Hepatocyte (in vitro differentiated cells): Measurements from ENCODE around the gene TCF4. TPM values are rescaled to one million over a fixed set of nuclear protein-coding genes. Genes with fewer than 3 reads are reported as not detected.

Experiments used
- DNase-seq: peaks from one replicate; pipeline ENCODE4 v3.0.0-alpha.2; 2016; ENCODE audit warnings: low spot score
- H2AFZ ChIP-seq: fragments of 200-600 bp; sonication (generic); 2 replicates; pipeline ENCODE4 v1.6.0; 2016; ENCODE audit warnings: antibody characterized with exemption, mild to moderate bottlenecking
- H3K27ac ChIP-seq: fragments of 200-600 bp; sonication (generic); 2 replicates; pipeline ENCODE4 v1.5.1; 2016; ENCODE audit warnings: mild to moderate bottlenecking
- H3K27me3 ChIP-seq: fragments of 200-600 bp; sonication (generic); 2 replicates; pipeline ENCODE4 v1.6.1; 2016
- H3K36me3 ChIP-seq: fragments of 200-600 bp; sonication (generic); replicated peaks from 2 replicates; pipeline ENCODE4 v1.5.1; 2016; ENCODE audit warnings: low read depth; ENCODE audit not compliant: insufficient read depth
- H3K4me1 ChIP-seq: fragments of 200-600 bp; sonication (generic); 2 replicates; pipeline ENCODE4 v1.5.1; 2016; ENCODE audit warnings: mild to moderate bottlenecking, moderate library complexity; ENCODE audit not compliant: insufficient read depth
- H3K4me2 ChIP-seq: fragments of 200-600 bp; sonication (generic); 2 replicates; pipeline ENCODE4 v1.6.0; 2016
- H3K4me3 ChIP-seq: fragments of 200-600 bp; sonication (generic); 2 replicates; pipeline ENCODE4 v1.5.1; 2016; ENCODE audit warnings: mild to moderate bottlenecking
- H3K79me2 ChIP-seq: fragments of 200-600 bp; sonication (generic); 2 replicates; pipeline ENCODE4 v1.6.0; 2017; ENCODE audit warnings: mild to moderate bottlenecking
- H3K9me2 ChIP-seq: fragments of 200-600 bp; sonication (generic); replicated peaks from 2 replicates; pipeline ENCODE4 v1.6.0; 2017; ENCODE audit warnings: mild to moderate bottlenecking; ENCODE audit not compliant: insufficient read depth
- H3K9me3 ChIP-seq: fragments of 200-600 bp; sonication (generic); 2 replicates; pipeline ENCODE4 v1.5.1; 2016; ENCODE audit warnings: low read depth, mild to moderate bottlenecking
- H4K20me1 ChIP-seq: fragments of 200-600 bp; sonication (generic); 2 replicates; pipeline ENCODE4 v1.6.0; 2016; ENCODE audit warnings: mild to moderate bottlenecking; ENCODE audit not compliant: insufficient read depth, poor library complexity, severe bottlenecking
- CTCF ChIP-seq: fragments of 200-600 bp; sonication (generic); IDR thresholded peaks from 2 replicates; pipeline ENCODE4 v1.5.1; 2016; ENCODE audit warnings: antibody characterized with exemption, mild to moderate bottlenecking; ENCODE audit not compliant: poor library complexity
- EZH2 ChIP-seq: fragments of 200-600 bp; sonication (generic); IDR thresholded peaks from 2 replicates; pipeline ENCODE4 v1.6.1; 2016; ENCODE audit warnings: antibody characterized with exemption, mild to moderate bottlenecking, borderline replicate concordance
- EZH2phosphoT487 ChIP-seq: fragments of 200-600 bp; sonication (generic); IDR thresholded peaks from one replicate; pipeline ENCODE4 v1.6.1; 2018; ENCODE audit warnings: antibody characterized with exemption, mild to moderate bottlenecking, low read depth, moderate library complexity; ENCODE audit not compliant: unreplicated experiment, severe bottlenecking
- WGBS: methylation state at CpG from one replicate; pipeline ENCODE4 v1.1.6; 2016; ENCODE audit warnings: low lambda C conversion rate; ENCODE audit errors: missing lambda C conversion rate; 5-methylcytosine and 5-hydroxymethylcytosine counted together
- polyA plus RNA-seq: library from polyadenylated mRNA; unstranded; fragments of >200 nt; fragmentation: Nextera tagmentation; extraction: Ambion mirVana; gene quantifications from 2 replicates; pipeline ENCODE4 v1.2.1, GENCODE V29; 2016
- total RNA-seq: library from RNA; depleted of rRNA; stranded (reverse); fragments of >200 nt; gene quantifications from 2 replicates; pipeline ENCODE4 v1.2.3, GENCODE V29; 2014

Gene TCF4
- total and polyA plus RNA-seq, 2 experiments from 2014 or later, result 40.5 to 65.2 TPM

GRCh38 chr18:55458456-55459203, 129.4 kb downstream of the TCF4 start:
- no peak overlapping the region for H3K4me3 ChIP-seq
- H2AFZ ChIP-seq, result no peak overlapping the region
- H3K9me2 ChIP-seq, result no peaks in the 10 kb centered on the region
- H3K79me2 ChIP-seq, result peaks cover 14% of the 10 kb centered on the region
- no peak overlapping the region for H3K27ac ChIP-seq
- no peaks in the 10 kb centered on the region for H3K4me1 ChIP-seq
- no peaks in the 10 kb centered on the region for H3K9me3 ChIP-seq
- TF ChIP-seq EZH2, result no peak
- TF ChIP-seq CTCF, result no peak
- TF ChIP-seq EZH2phosphoT487, result no peak
- no peaks in the 10 kb centered on the region for H3K27me3 ChIP-seq
- DNase-seq, result no peak
- H4K20me1 ChIP-seq, result no peaks in the 10 kb centered on the region
- 81% methylated on average over 12 of the region's 12 CpGs for WGBS
- no peak overlapping the region for H3K4me2 ChIP-seq
- H3K36me3 ChIP-seq, result no peaks in the 10 kb centered on the region

GRCh38 chr18:55457028-55457427, 131.0 kb downstream of the TCF4 start:
- TF ChIP-seq EZH2 (no peak), EZH2phosphoT487 (no peak), CTCF (no peak)
- no peaks in the 10 kb centered on the region for H3K27me3 ChIP-seq
- H3K4me3 ChIP-seq, result no peak overlapping the region
- H3K79me2 ChIP-seq, result peaks cover 17% of the 10 kb centered on the region
- no peak overlapping the region for H2AFZ ChIP-seq
- WGBS, result 81% methylated on average over 2 of the region's 2 CpGs
- no peaks in the 10 kb centered on the region for H3K9me2 ChIP-seq
- DNase-seq, result no peak
- no peaks in the 10 kb centered on the region for H3K9me3 ChIP-seq
- no peaks in the 10 kb centered on the region for H4K20me1 ChIP-seq
- no peaks in the 10 kb centered on the region for H3K4me1 ChIP-seq
- H3K27ac ChIP-seq, result no peak overlapping the region
- H3K4me2 ChIP-seq, result no peak overlapping the region
- H3K36me3 ChIP-seq, result no peaks in the 10 kb centered on the region

- no peaks in the 10 kb centered on the region for H3K4me1 ChIP-seq
- H3K4me3 ChIP-seq, result no peak overlapping the region
- H3K36me3 ChIP-seq, result no peaks in the 10 kb centered on the region
- peaks cover 17% of the 10 kb centered on the region for H3K79me2 ChIP-seq
- WGBS, result 91% methylated on average over 5 of the region's 5 CpGs
- H3K9me2 ChIP-seq, result no peaks in the 10 kb centered on the region
- no peaks in the 10 kb centered on the region for H3K9me3 ChIP-seq
- H3K4me2 ChIP-seq, result no peak overlapping the region
- H3K27me3 ChIP-seq, result no peaks in the 10 kb centered on the region
- TF ChIP-seq CTCF (no peak), EZH2 (no peak), EZH2phosphoT487 (no peak)
- no peak overlapping the region for H2AFZ ChIP-seq
- no peak for DNase-seq
- H4K20me1 ChIP-seq, result no peaks in the 10 kb centered on the region
- no peak overlapping the region for H3K27ac ChIP-seq
Observed at GRCh38 chr18:55455938-55456337, 132.1 kb downstream of the TCF4 start.
